ENCODE results near the gene EXOSC5.
A peak's percentile ranks its signal among the peaks of the same experiment; 100 is the strongest.
"Not testable (repeated sequence)": the region's sequence is repeated elsewhere in the genome, so short reads cannot be mapped to it uniquely, and the experiment has no call there.

Gene EXOSC5

DNA sequence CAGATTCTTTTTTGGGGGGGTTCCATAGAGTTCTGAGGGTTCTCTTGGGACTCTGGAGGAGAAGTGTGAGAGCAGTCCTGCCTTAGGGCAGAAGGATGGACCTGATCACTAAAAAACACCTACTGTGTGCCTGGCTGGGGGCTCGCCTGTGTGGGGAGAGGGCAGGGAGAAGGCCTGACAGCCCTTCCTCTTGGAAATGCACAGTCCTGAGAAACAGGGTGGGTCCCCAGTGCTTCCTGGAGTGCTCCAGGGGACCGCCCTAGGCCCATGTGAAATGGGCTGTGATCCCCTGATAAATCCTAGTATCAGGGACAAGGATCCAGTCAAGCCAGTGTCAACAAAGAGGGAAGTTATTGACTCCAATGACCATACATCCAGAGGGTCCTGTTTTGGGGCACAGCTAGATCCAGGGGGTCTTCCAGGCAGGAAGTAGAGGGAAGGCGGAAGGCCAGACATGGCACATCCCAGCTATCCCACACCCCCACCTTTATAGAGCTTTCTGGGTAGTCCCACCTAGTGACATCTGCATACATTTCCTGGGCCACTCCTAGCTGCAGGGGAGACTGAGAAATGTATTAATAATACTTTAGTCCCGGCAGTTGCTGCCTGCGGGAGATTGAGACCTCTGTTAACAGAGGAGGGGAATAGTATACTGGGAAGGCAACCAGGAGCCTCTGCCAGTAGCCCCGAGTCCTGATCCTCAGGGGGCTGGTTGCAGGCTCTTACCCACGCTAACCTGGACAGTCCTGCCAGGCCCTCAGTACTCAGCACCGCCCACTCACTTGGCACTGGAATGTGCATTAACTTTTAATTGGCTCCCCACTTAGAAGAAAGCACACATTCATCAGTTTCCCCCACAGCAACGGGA lies 14.2 kb upstream of the EXOSC5 start:
- TF ChIP-seq, protein P1, sequence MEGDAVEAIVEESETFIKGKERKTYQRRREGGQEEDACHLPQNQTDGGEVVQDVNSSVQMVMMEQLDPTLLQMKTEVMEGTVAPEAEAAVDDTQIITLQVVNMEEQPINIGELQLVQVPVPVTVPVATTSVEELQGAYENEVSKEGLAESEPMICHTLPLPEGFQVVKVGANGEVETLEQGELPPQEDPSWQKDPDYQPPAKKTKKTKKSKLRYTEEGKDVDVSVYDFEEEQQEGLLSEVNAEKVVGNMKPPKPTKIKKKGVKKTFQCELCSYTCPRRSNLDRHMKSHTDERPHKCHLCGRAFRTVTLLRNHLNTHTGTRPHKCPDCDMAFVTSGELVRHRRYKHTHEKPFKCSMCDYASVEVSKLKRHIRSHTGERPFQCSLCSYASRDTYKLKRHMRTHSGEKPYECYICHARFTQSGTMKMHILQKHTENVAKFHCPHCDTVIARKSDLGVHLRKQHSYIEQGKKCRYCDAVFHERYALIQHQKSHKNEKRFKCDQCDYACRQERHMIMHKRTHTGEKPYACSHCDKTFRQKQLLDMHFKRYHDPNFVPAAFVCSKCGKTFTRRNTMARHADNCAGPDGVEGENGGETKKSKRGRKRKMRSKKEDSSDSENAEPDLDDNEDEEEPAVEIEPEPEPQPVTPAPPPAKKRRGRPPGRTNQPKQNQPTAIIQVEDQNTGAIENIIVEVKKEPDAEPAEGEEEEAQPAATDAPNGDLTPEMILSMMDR (conservative IDR thresholded peaks at IDR 0.05; ENCODE audit: low read length), result no peak
- no peak overlapping the region for H3K4me3 ChIP-seq (ENCODE audit: low read length)
- DNase-seq (ENCODE audit: low read depth), result no peak

DNA sequence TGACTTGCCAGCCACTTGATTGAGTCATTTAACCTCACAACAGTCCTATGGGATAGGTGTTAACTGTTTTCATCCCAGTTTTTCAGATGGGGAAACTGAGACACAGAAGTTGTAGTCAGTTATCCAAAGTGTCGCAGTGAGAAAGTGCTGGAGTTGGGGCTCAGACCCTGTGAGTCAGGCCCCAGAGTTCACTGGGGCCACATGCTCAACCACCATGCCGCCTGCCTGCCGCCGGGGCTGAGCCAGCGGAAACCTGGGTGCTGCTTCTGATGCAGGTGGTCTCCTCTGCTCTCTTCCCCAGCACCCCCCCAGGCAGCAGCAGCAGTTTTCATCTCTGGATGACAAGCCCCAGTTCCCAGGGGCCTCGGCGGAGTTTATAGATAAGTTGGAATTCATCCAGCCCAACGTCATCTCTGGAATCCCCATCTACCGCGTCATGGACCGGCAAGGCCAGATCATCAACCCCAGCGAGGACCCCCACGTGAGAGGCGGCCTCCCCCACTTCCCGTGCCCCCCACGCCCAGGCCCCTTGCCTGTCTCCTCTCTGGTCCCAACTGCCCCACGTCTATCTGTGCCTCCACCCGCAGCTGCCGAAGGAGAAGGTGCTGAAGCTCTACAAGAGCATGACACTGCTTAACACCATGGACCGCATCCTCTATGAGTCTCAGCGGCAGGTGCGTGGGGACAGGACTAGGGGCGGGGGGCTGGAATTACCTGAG lies 13.3 kb upstream of the EXOSC5 start:
- TF ChIP-seq, protein P1 (conservative IDR thresholded peaks at IDR 0.05; ENCODE audit: low read length), result no peak
- no peak overlapping the region for H3K4me3 ChIP-seq (ENCODE audit: low read length)
- DNase-seq (ENCODE audit: low read depth), result no peak

DNA sequence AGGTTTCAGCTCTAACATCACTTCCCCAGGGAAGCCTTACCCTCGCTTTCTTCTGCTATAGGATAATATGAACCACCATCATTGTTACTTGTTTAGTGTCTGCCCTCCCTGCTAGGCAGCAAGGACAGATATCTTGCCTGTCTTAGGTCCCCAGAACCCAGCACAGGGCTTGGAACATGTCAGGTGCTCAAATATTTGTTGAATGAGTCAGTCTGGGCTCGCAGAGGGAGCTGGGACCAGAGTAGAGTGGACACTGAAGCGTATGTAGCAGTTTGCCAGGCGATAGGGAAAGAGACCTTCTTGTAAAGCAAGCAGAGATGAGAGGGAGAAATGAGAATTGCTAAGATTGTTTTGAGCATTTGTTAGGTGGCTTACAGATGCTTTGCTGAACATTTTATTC lies 12.1 kb upstream of the EXOSC5 start:
- TF ChIP-seq, protein P1 (conservative IDR thresholded peaks at IDR 0.05; ENCODE audit: low read length), result no peak
- no peak overlapping the region for H3K4me3 ChIP-seq (ENCODE audit: low read length)
- DNase-seq (ENCODE audit: low read depth), result peak; percentile 44

DNA sequence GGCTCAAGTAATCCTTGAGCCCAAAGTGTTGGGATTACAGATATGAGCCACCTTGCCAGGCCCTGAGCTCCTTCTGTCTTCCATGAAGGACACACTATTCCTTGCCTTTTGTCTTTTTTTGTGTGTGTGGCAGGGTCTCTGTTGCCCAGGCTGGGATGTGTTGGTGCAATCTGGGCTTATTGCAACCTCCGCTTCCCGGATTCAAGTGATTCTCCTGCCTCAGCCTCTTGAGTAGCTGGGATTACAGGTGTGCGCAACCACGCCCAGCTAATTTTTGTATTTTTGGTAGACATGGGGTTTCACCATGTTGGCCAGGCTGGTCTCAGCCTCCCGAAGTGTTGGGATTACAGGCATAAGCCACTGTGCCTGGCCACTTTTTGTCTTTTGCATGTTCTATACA lies 11.7 kb upstream of the EXOSC5 start:
- not testable (repeated sequence) for H3K4me3 ChIP-seq (ENCODE audit: low read length); DNase-seq (ENCODE audit: low read depth)

DNA sequence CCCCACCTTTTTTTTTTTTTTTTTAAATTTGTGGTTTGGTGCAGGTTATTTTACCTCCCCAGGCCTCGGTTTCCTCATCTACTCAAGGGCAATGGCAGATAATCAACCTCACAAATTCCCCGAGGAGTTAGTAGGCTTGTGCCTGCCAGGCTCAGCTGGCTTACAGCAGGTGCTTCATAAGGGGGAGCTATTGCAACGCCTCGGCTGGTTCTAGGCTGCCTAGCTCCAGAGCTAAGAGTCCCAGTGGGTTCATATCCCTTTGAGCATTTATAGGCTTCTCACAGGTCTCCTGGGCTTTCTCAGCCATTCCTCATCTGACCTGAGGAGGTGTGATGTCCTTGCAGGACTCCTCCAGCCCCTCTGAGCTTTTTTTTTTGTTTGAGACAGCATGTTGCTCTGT lies 11.1 kb upstream of the EXOSC5 start:
- no peak overlapping the region for H3K4me3 ChIP-seq (ENCODE audit: low read length)
- TF ChIP-seq, protein P1 (conservative IDR thresholded peaks at IDR 0.05; ENCODE audit: low read length), result no peak
- DNase-seq (ENCODE audit: low read depth), result no peak

DNA sequence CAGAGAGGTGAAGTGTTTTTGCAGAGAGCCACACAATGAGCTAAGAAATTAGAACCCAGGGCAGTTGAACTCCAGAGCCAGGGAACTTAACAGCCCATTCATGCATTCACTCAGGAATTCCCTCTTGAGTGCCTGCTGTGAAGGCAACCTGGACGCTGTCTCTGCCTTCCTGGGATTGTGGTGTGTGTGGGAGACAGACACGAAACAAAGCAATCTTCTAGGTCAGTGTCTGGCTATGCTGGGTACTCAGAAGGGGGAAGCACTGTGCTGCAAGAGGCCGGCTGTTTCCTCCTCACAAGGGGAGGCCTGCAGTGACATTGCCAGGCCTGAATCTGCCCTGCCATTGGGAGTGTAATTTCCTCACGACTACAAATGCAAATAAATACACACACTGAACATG lies 10.1 kb upstream of the EXOSC5 start:
- TF ChIP-seq, protein P1 (conservative IDR thresholded peaks at IDR 0.05; ENCODE audit: low read length), result no peak
- DNase-seq (ENCODE audit: low read depth), result no peak
- no peak overlapping the region for H3K4me3 ChIP-seq (ENCODE audit: low read length)

DNA sequence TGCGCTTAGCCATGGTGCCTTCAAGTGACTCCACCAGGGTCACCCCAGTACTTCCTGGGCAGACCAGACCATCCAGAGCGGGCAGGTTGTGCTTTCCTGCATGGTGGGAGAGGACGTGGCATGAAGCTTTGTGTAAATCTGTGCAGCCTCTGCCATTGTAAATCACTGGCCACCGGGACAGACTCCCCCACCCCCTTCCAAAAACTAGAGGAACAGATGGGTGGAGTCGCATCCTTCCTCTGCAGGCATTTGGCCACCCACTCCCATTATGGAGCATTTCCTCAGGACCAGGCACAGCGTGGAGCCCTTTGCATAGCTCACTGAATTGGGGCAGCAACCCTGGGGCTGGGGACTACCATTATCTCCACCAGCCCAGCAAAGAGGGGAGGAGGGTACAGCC lies 8.6 kb upstream of the EXOSC5 start:
- no peak overlapping the region for H3K4me3 ChIP-seq (ENCODE audit: low read length)
- DNase-seq (ENCODE audit: low read depth), result no peak
- TF ChIP-seq, protein P1 (conservative IDR thresholded peaks at IDR 0.05; ENCODE audit: low read length), result no peak

All from AG10803 (cell line).